Measurements from ENCODE around the gene ATP13A3.

The ATP13A3 gene

GRCh38 chr3:194392576-194392975 lies 94.2 kb downstream of the ATP13A3 start:
- no peak for DNase-seq (ENCODE audit: low read depth)

- no peak for DNase-seq (ENCODE audit: low read depth)
Observed at GRCh38 chr3:194390835-194391234, 96.0 kb downstream of the ATP13A3 start.

- DNase-seq (ENCODE audit: low read depth): no peak
Observed at GRCh38 chr3:194389269-194389668, 97.5 kb downstream of the ATP13A3 start.

- no peak for DNase-seq (ENCODE audit: low read depth)
Observed at GRCh38 chr3:194387926-194388418, 98.8 kb downstream of the ATP13A3 start.

- no peak for DNase-seq (ENCODE audit: low read depth)
Observed at GRCh38 chr3:194387276-194387675, 99.5 kb downstream of the ATP13A3 start.

- no peak for DNase-seq (ENCODE audit: low read depth)
Observed at GRCh38 chr3:194386648-194387047, 100.2 kb downstream of the ATP13A3 start.

- DNase-seq (ENCODE audit: low read depth): no peak
Observed at GRCh38 chr3:194386066-194386465, 100.7 kb downstream of the ATP13A3 start.

- no peak for DNase-seq (ENCODE audit: low read depth)
Observed at GRCh38 chr3:194384569-194385001, 102.2 kb downstream of the ATP13A3 start.

GRCh38 chr3:194384156-194384555 lies 102.6 kb downstream of the ATP13A3 start:
- no peak for DNase-seq (ENCODE audit: low read depth)

- no peak for DNase-seq (ENCODE audit: low read depth)
Observed at GRCh38 chr3:194383276-194383940, 103.4 kb downstream of the ATP13A3 start.

GRCh38 chr3:194382892-194383223 lies 103.9 kb downstream of the ATP13A3 start:
- DNase-seq (ENCODE audit: low read depth): no peak

- no peak for DNase-seq (ENCODE audit: low read depth)
Observed at GRCh38 chr3:194382196-194382891, 104.5 kb downstream of the ATP13A3 start.

GRCh38 chr3:194381460-194381875 lies 105.3 kb downstream of the ATP13A3 start:
- DNase-seq (ENCODE audit: low read depth): no peak

- DNase-seq (ENCODE audit: low read depth): no peak
Observed at GRCh38 chr3:194380326-194380725, 106.5 kb downstream of the ATP13A3 start.

- DNase-seq (ENCODE audit: low read depth): no peak
Observed at GRCh38 chr3:194379651-194380050, 107.2 kb downstream of the ATP13A3 start.

GRCh38 chr3:194379231-194379630 lies 107.6 kb downstream of the ATP13A3 start:
- DNase-seq (ENCODE audit: low read depth): no peak

- no peak for DNase-seq (ENCODE audit: low read depth)
Observed at GRCh38 chr3:194377708-194378107, 109.1 kb downstream of the ATP13A3 start.

- no peak for DNase-seq (ENCODE audit: low read depth)
Observed at GRCh38 chr3:194376241-194376560, 110.6 kb downstream of the ATP13A3 start.

- DNase-seq (ENCODE audit: low read depth): no peak
Observed at GRCh38 chr3:194375473-194376240, 111.1 kb downstream of the ATP13A3 start.

GRCh38 chr3:194374935-194375334 lies 111.9 kb downstream of the ATP13A3 start:
- no peak for DNase-seq (ENCODE audit: low read depth)

- DNase-seq (ENCODE audit: low read depth): no peak
Observed at GRCh38 chr3:194373899-194374298, 112.9 kb downstream of the ATP13A3 start.

GRCh38 chr3:194373028-194373427 lies 113.8 kb downstream of the ATP13A3 start:
- DNase-seq (ENCODE audit: low read depth): no peak

- no peak for DNase-seq (ENCODE audit: low read depth)
Observed at GRCh38 chr3:194370753-194371152, 116.0 kb downstream of the ATP13A3 start.

Measured in GM04503 (cell line).